CD4-positive, alpha-beta T cell treated with Interleukin-6 at 100 ng/mL for 8 hours (primary cell): ENCODE data around the gene NOCT.
"Not testable (repeated sequence)": the region's sequence is repeated elsewhere in the genome, so short reads cannot be mapped to it uniquely, and the experiment has no call there.

Experiments used
- DNase-seq: peaks from one replicate; pipeline ENCODE4 v3.0.0-alpha.2; 2020; ENCODE audit warnings: mixed read lengths, low spot score

Gene NOCT

GRCh38 chr4:139009702-139010101 lies 5.9 kb upstream of the NOCT start:
- DNase-seq, result no peak

- DNase-seq, result no peak
Measured at GRCh38 chr4:139011225-139011950, 4.2 kb upstream of the NOCT start.

- DNase-seq, result no peak
Measured at GRCh38 chr4:139014371-139015268, 961 bp upstream of the NOCT start.

- DNase-seq, result peak; percentile 22
Measured at GRCh38 chr4:139015948-139016471, 429 bp downstream of the NOCT start.

- no peak for DNase-seq
Measured at GRCh38 chr4:139017861-139018260, 2.3 kb downstream of the NOCT start.

DNA sequence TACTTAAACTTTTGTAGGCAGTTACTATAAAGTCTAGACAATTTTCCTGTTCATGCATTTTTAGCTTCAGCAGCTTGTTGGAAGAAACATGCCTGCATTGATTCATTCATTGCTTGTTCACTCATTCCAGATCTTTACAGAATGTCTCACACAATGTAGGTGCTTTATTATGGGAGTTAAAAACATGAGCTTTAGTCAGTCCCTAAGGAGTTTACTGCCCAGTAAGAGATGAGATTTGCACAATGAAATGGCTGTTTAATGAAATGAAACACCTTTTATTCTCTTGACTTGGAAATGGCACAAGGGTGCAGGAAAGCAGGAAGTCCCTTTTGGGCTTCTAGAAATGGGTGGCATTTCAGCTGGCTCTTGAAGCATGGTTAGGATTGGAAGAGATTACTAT lies 2.9 kb downstream of the NOCT start:
- DNase-seq, result no peak

DNA sequence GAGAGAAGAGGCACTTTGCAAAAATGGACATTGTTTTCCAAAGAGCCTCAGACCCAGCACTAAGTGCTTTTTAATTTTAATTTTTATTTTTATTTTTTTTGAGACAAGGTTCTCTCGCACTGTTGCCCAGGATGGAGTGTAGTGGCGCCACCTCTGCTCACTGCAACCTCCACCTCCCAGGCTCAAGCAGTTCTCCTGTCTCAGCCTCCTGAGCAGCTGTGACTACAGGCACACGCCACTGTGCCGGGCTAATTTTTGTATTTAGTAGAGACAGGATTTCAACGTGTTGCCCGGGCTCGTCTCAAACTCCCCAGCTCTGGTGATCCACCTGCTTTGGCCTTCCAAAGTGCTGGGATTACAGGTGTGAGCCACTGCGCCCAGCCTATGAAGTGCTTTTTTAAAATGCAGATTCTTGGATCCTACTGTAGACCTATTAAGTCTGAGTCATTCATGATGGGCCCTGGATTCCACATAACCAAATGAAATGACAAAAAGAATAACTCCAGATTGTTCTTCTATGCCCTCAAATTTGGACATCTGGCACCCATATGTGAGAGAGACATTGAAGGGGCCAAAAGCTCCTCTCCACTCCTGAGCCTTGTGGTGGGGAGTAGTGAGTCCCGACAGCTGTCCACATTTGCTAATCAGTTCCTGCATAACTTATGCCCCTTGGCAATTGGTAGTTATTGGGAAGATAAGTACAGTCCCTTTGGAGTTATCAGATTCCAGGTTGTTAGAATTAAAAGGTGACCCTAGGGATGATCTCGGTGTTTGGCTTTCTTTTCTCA lies 3.6 kb downstream of the NOCT start:
- DNase-seq, result no peak

- DNase-seq, result no peak
Measured at GRCh38 chr4:139020384-139020783, 4.8 kb downstream of the NOCT start.

DNA sequence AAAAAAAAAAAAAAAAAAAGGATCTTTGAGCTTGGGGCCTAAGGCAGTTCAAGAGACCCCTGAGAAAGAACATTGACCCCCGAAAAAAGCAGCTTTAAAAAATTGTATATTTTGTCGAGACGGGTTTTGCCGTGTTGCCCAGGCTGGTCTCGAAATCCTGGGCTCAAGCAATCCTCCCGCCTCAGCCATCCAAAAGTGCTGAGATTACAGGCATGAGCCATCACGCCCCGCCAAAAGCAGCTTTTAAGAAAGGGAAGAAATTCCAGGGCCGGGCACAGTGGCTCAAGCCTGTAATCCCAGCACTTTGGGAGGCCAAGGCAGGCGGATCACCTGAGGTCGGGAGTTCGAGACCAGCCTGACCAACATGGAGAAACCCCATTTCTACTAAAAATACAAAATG lies 5.5 kb downstream of the NOCT start:
- not testable (repeated sequence) for DNase-seq

DNA sequence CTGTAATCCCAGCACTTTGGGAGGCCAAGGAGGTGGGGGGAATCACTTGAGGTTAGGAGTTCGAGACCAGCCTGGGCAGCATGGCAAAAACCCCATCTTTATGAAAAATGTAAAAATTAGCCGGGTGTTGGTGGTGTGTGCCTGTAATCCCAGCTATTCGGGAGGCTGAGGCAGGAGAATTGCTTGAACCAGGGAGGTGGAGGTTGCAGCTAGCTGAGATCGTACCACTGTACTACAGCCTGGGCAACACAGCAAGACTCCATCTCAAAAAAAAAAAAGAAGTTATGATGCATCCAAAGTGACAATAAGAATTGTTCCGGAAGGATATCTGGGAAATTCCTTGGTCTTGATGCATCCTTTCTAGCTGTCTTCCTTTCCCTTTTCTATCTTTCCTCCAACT lies 7.3 kb downstream of the NOCT start:
- no peak for DNase-seq

GRCh38 chr4:139024686-139025085 lies 9.1 kb downstream of the NOCT start:
- DNase-seq, result no peak

- no peak for DNase-seq
Measured at GRCh38 chr4:139025841-139026240, 10.3 kb downstream of the NOCT start.

- DNase-seq, result no peak
Measured at GRCh38 chr4:139027776-139028175, 12.2 kb downstream of the NOCT start.

DNA sequence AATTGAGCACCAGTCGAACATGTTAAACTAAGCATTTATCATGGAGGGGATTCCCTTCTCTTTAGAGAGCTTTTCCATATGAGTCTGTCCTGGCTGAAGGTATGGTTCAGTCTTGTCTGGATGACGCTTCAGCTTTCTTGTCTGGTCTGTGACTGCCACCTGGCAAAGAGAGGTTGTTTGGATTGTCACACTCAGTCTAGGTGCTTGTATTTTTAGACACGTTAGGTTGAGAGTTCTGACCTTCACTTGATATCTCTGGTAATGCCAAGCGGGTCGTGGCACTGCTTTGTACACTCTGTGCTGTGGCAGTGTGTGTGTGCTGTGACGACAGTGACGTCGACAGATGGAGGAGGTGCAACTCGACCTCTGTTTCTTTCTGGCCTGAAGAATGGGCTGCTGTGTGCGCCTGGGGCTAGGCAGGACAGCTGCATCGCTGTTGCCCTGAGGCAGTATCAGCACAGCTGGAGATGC lies 12.6 kb downstream of the NOCT start:
- no peak for DNase-seq

DNA sequence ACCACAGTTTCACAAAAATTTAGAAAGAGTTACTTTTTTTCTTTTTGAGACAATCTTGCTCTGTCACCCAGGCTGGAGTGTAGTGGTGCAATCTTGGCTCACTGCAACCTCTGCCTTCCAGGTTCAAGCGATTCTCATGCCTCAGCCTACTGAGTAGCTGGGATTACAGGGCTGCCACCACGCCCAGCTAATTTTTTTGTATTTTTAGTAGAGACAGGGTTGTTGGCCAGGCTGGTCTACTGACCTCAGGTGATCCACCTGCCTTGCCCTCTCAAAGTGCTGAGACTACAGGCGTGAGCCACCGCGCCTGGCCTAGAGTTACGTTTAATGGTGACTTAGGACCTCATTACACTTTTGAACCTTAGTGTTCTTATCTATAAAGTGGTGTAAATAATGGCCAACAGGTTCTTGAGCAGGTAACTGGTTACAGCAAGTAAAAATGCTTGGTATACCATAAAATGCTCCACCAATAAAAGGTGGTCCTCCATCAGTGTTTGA lies 14.3 kb downstream of the NOCT start:
- not testable (repeated sequence) for DNase-seq

- DNase-seq, result peak; percentile 78
Measured at GRCh38 chr4:139030614-139031235, 15.1 kb downstream of the NOCT start.

- DNase-seq, result no peak
Measured at GRCh38 chr4:139035650-139036049, 20.1 kb downstream of the NOCT start.

DNA sequence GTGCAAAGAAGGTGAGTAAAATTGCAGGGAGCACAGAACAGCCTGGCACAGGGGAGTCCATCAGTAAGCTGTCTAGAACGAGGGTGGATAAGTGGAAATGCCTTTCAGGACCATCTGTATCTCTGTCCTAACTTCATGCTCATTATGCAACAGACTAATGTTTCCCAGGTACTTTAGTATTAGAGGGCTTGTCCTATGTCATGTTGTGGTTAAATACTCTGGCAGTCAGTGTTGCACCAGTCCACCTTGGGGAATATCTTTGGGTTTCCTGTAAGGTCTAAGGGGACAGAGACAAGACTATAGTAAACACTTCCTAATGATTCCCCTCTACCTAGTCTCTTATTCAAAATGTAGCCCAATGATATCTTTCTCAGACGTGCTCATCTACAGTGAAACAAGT lies 21.3 kb downstream of the NOCT start:
- no peak for DNase-seq

- no peak for DNase-seq
Measured at GRCh38 chr4:139038874-139039443, 23.4 kb downstream of the NOCT start.

- no peak for DNase-seq
Measured at GRCh38 chr4:139042981-139043460, 27.4 kb downstream of the NOCT start.

- DNase-seq, result no peak
Measured at GRCh38 chr4:139044291-139044690, 28.7 kb downstream of the NOCT start.
